ENCODE results near the gene NUCB1. TPM values are rescaled to one million over a fixed set of nuclear protein-coding genes. Genes with fewer than 3 reads are reported as not detected.

Gene NUCB1
- total RNA-seq, 1 experiment from 2014 or later, result 249 TPM

- peak; percentile 47 for DNase-seq (ENCODE audit: low read depth)
These were observed 62.1 kb downstream of the NUCB1 start for GRCh38 chr19:48962029-48962848.

GRCh38 chr19:48962849-48963165 is 62.7 kb downstream of the NUCB1 start:
- no peak for DNase-seq (ENCODE audit: low read depth)

- peak; percentile 84 for DNase-seq (ENCODE audit: low read depth)
These were observed 63.5 kb downstream of the NUCB1 start for GRCh38 chr19:48963371-48964204.

GRCh38 chr19:48964205-48965039 is 64.3 kb downstream of the NUCB1 start:
- no peak for DNase-seq (ENCODE audit: low read depth)

DNA sequence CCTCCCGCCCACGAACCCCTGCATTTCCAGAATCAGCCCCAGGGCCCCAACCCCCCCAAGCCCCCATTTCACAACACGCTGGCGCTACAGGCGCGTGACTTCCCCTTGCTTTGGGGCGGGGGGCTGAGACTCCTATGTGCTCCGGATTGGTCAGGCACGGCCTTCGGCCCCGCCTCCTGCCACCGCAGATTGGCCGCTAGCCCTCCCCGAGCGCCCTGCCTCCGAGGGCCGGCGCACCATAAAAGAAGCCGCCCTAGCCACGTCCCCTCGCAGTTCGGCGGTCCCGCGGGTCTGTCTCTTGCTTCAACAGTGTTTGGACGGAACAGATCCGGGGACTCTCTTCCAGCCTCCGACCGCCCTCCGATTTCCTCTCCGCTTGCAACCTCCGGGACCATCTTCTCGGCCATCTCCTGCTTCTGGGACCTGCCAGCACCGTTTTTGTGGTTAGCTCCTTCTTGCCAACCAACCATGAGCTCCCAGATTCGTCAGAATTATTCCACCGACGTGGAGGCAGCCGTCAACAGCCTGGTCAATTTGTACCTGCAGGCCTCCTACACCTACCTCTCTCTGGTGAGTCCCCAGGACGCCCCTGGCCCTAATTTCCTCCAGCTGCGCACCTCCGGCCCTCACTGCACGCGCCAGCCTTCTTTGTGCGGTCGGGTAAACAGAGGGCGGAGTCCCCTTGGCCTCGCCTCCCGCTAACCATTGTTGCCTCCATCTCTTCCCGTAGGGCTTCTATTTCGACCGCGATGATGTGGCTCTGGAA is 65.1 kb downstream of the NUCB1 start, which contains the start of gene FTL:
Gene FTL, plus strand, starts transcription at position 270 of the 766 bp plus-strand sequence. Its CDS starts 199 bp downstream, at position 469.
- DNase-seq (ENCODE audit: low read depth), result peak; percentile 96

GRCh38 chr19:48965806-48966540 is 65.9 kb downstream of the NUCB1 start:
- peak; percentile 83 for DNase-seq (ENCODE audit: low read depth)

DNA sequence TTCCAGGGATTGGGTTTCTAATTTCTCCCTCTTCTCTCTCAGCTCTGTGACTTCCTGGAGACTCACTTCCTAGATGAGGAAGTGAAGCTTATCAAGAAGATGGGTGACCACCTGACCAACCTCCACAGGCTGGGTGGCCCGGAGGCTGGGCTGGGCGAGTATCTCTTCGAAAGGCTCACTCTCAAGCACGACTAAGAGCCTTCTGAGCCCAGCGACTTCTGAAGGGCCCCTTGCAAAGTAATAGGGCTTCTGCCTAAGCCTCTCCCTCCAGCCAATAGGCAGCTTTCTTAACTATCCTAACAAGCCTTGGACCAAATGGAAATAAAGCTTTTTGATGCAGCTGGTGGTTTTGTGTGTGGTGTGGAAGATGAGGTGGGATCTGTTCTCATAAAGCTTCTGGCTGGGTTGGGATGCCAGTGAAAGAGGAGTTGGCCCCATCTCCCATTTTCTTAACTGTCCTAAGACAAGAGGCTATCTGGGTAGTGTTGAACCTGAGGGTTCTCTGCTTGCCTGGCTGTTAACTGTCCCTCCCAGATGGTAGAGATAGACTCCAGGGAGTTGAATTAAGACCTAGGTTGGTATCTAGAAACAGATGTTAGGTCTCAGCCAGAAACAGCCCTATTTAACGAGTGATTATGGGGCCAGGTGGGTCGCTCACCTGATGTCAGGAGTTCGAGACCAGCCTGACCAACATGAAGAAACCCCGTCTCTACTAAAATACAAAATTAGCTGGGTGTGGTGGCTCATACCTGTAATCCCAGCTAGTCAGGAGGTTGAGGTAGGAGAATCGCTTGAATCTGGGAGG is 66.6 kb downstream of the NUCB1 start:
- DNase-seq (ENCODE audit: low read depth), result no peak

GRCh38 chr19:48967346-48968178 is 67.5 kb downstream of the NUCB1 start:
- DNase-seq (ENCODE audit: low read depth), result peak; percentile 56

- peak; percentile 55 for DNase-seq (ENCODE audit: low read depth)
These were observed 68.1 kb downstream of the NUCB1 start for GRCh38 chr19:48968179-48968661.

GRCh38 chr19:48968813-48969218 is 68.7 kb downstream of the NUCB1 start:
- no peak for DNase-seq (ENCODE audit: low read depth)

- DNase-seq (ENCODE audit: low read depth), result no peak
These were observed 69.4 kb downstream of the NUCB1 start for GRCh38 chr19:48969276-48970138.

DNA sequence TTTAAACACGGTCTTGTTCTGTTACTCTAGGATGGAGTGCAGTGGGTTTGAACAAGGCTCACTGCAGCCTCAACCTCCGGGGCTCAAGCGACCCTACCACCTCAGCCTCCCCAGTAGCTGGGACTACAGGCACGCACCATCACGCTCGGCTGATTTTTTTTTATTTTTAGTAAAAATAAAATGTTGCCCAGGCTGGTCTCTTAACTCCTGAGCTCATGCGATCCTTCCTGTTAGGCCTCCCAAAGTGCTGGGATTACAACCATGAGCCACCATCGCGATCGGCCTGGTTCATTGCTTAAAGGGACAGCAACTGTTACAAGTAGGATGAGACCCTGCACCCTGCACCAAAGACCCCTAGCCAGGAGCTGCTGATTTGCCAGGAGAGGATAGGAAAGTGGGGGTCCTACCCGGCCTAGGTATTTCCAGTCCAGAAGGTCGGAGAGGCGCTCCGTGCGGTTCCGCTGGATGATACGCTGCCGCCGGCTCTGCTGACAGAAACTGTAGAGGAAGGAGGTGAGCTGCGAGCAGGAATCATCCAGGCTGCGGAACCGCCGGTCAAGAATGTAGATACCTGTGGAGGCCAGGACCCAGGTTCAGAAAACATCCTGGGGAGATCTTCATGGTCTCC is 70.1 kb downstream of the NUCB1 start:
- no peak for DNase-seq (ENCODE audit: low read depth)

- DNase-seq (ENCODE audit: low read depth), result peak; percentile 67
These were observed 70.8 kb downstream of the NUCB1 start for GRCh38 chr19:48970923-48971395.
